GM21576 (cell line): Measurements from ENCODE around the gene SUPT3H.

Experiments
- ATAC-seq: cut with Tn5 transposase; IDR thresholded peaks from one replicate; pipeline ENCODE4 v1.9.1; 2021; ENCODE audit warnings: mild to moderate bottlenecking, moderate library complexity; ENCODE audit not compliant: unreplicated experiment

Gene SUPT3H

DNA sequence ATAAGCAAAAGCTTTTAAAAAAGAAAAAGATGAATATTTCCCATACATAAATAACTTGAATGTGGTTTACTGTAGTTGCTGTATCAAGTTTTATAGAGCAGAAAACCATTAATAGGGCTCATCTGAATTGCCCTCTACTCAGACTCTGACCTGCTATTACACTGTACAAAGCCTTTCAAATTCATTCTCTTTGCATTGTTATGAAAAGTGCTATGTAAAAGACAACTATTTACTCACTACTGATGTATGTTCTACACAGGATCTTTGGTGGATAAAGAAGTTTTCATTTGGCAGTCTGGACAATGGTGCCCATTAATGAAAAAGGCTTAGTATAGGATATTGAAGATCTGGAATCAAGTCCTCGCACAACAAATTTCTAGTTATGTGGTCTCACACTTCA, 248.7 kb downstream of the SUPT3H start:
- no peak for ATAC-seq

DNA sequence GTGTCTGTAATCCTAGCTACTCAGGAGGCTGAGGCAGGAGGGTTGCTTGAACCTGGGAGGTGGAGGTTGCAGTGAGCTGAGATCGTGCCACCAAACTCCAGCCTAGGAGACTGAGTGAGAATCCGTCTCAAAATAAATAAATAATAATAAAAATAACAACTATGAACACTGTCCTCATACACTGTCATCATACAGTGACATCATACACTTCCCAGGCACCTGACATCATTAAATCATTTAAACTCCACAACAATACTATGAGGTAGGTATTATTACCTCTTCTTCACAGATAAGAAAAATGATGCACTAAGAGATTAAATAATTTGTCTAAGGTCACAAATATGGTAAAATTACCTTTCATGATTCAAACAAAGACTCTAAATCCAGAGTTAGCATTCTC, 250.5 kb downstream of the SUPT3H start:
- ATAC-seq = no peak

DNA sequence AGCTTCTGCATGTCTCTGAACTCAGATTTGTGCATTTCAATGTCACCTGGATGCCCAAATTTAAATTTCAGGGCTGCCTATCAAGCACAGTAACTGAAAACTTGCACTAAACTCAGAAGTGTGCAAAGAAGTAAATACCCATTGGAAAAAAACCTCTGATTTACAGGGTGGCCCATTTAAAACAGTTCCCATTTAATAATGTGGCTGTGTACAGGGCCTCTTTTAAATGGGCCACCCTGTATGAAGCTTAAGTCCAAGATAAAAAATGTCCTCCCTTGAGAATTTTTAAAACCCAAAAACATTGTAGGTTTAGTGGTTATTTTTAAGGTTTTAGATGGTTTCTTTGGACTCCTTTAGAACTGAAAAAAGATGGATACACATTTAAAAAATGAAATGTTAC, 251.7 kb downstream of the SUPT3H start:
- no peak for ATAC-seq

DNA sequence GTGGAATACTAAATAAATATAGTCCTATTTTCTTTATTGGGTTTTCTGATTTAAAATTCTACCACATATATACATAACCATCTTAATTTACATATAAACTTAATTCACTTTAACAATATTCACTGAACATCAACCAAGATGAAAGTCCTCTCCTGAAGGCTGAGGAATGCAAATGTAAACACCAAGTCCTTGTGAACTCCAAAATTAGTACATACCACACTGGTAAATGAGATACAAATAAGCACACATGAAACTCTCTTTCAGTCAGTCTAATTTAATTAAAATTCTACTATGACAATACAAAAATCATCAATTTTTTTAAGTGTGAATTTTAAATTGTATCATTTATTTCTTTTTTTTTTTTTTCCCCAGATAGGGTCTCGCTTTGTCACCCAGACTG, 254.7 kb downstream of the SUPT3H start:
- no peak for ATAC-seq

DNA sequence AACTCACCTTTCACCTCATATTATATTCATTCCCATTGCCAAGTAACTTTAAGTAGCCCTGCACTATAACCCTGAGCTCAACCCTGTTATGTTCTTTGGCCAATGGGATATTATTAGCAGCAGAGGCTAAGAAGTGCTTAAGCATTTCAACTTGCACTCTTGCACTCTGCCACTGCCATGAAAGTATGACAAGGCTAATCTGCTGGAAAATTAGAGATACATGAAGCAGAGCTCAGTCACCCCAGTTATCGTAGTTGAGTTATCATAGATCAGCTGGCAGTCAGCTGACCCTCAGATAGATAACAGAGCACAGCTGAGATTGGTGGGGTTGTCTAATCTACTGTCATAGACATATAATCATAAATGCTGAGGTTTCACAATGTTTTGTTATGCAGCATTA, 259.0 kb downstream of the SUPT3H start:
- ATAC-seq = no peak

DNA sequence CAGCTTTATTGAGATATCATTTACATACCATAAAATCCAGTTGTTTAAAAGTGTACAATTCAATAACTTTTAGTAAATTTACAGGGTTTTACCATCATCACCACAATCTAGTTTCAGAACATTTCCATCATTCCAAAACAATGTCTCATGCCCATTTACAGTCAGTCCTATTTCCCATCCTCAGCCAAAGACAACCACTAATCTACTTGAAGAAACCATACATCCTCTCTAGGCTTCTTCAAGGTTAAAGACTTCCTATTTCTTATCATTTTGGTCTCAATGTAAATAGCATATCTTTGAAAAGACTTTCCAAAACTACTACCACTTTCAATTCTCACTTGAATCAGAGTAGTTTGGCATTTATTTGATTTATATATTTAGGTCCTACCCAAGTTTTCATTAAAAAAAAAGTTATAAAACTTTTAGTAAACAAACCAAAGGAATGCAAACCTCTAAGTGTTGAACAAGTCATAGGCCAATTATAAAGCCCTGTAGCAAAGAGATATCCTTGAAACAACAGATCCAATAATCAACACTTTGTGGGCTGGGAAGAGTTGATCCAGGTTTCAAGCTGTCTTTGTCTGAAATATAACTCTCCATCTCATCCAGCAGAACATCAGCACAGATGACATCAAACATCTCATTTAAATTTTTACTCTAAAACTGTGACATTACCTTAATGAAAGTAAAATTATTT, 260.9 kb downstream of the SUPT3H start:
- ATAC-seq = no peak

DNA sequence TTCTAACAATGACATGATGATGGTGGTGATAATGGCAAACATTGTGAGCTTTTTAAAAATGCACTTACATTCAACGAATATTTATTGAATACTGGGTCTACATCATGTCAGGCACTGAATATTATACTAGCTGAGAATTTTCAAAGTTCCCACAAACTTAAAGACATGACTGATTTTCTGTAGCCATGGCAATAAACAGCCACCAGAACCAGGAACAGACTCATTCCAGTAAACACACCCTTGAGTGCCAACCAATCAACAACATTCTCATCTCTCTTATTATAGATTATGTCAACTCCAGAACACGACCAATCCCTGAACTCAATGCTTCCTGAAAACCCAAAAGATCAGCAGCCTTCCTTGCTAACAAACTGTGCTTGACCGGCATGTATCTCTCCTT, 262.0 kb downstream of the SUPT3H start:
- ATAC-seq = no peak

DNA sequence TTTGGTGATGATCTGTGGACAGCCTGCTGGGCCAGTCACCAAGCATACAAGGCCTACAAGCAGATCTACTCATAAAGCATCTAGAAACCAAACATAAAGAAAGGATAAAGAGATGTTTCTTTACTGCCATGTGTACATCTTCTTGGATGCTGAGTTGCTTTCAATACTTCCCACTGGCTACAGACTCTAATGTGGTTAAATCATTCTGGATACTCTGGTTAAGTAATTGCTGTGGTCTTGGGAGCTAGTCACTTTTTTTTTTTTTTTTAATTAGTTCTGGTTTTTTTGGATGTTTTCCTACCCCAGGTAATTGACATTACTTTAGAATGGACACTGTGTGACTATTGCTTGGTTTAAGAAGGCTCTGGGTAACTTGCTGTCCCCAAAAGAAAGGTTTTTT, 265.0 kb downstream of the SUPT3H start:
- no peak for ATAC-seq

DNA sequence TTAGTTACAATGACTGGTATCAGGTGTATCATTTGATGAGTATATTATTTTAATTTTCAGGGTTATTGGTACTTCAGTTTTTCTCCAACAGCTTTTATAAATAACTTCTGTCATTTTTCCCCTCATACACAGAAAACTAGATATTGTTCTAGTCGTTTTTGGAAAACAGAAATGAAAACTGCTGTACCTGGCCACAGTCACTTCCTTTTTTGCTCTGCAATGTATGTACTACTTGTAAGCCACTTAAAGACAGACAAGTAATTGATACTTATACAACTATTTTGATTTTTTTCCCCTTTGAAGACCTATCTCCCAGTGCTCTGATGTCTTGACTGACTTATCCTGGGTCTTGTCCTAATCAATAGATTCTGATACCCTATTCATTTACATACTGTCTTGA, 268.2 kb downstream of the SUPT3H start:
- ATAC-seq = no peak

DNA sequence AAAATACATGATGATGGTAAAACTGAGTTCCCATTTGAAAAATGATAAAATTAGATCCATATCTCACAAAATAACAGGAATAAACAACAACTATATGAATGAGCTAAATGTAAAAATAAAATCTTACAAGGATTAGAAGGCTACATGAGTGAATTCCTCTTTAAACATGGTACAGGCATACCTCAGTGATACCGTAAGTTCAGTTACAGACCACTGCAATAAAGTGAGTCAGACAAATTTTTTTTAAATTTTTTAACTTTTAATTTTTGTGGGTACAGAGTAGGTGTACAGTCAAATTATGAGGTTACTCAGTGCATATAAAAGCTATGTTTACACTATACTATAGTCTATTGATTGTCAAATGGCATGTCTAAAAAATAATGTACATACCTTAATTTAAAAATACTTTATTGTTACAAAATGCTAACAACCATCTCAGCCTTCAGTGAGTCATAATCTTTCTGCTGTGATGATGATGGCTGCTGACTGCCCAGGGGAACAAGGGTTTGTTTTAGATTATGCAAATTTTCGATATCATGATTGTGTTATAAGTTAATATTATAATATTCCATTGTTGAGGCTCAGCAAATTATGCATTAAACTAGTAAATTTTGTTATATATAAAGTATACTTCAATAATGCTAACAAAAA, 272.4 kb downstream of the SUPT3H start:
- ATAC-seq = no peak

DNA sequence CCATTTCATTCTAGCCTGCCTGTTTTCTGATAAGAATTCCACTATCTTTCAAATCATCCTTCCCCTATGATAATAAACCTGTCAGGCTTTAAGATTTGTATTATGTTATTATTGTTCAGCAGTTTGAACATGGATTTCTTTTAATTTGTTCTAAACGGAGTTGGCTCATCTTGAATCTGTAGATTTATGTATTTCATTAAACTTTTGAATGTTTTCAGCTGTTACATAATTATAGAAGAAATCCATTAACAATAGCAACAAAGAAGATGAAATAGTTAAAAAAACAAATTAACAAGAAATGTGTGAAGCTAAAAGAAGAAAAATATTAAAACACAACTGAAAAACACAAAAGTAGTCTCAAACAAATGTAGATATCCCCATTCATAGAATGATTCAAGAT, 273.3 kb downstream of the SUPT3H start:
- no peak for ATAC-seq

DNA sequence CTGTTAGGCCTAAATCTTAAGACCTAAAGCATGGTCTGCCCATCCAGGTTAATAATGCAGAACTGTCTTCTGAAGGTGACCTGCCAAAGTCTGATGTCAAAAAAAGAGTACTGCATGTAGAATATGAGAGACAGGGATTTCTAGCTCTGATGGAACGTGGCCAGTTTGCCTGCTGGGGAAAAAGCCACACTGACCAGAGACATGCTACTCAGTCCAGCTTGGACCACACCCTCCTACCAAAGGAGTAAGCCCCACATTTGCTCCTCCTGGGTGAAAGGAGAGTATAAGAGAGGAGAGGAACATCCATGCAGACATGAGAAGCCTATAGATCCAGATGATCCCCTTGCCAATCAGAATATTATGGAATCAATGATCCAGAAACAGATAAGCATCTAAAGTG, 279.5 kb downstream of the SUPT3H start:
- ATAC-seq = no peak

DNA sequence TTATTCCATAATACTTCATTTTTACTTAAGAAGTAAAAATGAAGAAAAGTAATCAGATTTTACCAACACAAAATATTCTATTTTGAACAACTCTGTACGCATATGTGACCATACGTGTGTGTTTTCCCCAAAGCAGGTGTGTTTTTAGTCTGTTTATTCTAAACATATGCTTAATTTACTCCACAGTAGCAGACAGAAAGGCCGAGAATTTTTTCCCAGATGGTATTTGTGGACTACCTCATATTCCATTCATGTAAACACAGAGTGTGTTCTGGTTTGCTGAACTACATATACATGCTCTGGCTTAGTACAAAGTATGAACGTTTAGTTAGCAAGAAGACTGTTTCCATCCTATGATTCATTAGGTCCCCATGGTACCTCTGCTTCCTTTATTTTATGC, 282.9 kb downstream of the SUPT3H start:
- no peak for ATAC-seq

DNA sequence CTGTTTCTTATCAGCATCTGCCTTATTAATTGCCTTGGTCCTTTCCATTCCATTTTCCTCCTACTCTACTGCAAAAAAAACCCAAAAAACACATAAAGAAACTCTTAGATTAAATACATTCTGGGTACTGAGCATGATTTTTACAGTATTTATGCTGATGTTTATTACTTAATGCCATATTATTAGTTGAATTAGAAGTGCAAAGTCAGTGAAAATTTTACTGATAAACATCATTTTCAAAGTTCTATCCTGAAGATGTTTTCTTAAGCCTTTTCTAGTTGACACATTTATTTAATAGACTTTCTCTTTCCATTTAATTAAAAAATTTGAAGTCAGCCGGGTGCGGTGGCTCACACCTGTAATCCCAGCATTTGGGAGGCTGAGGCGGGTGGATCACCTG, 285.6 kb downstream of the SUPT3H start:
- no peak for ATAC-seq

DNA sequence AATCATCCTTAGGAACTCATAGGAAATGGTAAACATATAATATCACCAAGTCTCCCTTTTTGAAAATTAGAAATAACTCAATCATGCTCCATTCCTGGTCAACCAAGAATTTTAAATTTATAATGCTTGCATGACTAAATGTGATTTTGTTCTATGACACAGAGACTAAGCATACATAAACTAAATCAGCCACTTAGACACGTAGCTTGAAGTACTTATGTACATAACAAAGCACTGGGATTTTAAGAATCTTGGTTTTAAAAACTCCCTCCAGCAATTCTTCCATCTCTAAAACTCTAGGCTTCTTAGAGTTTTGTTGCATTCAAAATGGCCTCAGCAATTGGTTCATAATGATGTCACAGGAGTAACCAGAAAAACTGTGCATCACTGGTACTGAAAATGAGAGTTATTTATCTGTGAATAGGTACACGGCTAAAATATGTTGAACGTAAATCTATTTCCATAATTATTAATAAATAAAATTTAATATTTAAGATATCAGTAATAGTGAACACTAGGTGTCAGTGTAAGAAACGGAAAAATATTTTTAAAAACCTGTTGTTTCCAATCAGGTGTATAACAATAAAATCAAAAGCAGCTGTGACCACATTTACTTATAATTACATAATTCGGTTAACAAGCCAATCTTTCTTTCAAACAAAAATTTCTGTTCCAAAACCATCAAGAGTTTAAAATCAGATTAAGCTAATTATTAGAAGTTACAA, 291.2 kb downstream of the SUPT3H start:
- ATAC-seq = no peak

DNA sequence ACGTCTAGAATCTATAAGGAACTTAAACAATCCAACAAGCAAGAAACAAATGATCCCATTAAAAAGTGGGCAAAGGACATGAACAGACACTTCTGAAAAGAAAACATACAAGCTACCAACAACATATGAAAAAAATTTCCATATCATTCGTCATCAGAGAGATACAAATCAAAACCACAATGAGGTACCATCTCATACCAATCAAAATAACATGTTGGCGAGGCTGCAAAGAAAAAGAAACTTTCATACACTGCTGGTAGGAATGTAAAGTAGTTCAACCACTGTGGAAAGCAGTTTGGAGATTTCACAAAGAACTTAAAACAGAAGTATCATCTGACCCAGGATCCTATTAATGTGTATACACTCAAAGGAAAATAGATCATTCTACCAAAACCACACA, 293.5 kb downstream of the SUPT3H start:
- no peak for ATAC-seq

DNA sequence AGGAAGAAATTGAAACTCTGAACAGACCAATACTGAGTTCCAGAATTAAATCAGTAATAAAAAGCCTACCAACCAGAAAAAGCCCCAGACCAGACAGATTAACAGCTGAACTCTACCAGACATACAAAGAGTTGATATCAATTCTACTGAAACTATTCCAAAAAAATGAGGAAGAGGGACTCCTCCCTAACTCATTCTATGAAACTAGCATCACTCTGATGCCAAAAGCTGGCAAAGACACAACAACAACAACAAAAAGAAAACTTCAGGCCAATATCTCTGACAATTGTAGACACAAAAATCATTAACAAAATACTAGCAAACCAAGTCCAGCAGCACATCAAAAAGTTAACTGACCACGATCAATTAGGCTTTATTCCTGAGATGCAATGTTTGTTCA, 295.6 kb downstream of the SUPT3H start:
- no peak for ATAC-seq

DNA sequence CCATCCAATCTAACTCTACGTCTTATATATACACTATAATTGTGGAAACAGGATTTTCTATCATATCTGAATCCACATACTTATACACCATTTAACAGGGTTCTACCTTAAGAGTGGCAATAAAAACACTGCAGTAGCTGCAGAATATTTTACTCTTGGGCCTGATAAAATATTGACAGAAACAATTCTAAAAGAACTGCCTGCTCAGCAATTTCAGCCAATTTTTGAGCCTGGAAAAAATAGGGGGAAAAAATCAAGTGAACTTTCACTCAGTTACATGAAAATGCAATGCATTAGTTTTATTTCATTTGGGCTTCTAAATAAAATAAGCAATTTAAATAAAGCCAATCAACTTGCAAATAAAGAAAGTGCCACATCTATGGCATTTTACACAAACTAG, 296.1 kb downstream of the SUPT3H start:
- ATAC-seq = no peak

DNA sequence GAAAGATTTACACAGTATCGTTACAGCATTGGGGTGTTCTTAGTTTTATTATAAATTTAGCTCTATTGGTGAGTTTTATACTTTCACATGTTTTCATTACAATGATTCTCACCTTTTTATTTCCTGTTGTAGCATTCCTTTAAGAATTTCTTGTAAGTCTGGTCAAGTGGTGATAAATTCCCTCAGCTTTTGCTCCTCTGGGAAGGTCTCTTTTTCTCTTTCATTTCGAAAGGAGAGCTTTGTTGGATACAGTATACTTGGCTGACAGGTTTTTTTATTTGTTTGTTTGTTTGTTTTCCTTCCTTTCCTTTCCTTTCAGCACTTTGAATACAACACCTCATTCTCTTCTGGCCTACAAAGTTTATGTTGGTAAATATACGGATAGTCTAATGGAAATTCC, 299.3 kb downstream of the SUPT3H start:
- no peak for ATAC-seq

DNA sequence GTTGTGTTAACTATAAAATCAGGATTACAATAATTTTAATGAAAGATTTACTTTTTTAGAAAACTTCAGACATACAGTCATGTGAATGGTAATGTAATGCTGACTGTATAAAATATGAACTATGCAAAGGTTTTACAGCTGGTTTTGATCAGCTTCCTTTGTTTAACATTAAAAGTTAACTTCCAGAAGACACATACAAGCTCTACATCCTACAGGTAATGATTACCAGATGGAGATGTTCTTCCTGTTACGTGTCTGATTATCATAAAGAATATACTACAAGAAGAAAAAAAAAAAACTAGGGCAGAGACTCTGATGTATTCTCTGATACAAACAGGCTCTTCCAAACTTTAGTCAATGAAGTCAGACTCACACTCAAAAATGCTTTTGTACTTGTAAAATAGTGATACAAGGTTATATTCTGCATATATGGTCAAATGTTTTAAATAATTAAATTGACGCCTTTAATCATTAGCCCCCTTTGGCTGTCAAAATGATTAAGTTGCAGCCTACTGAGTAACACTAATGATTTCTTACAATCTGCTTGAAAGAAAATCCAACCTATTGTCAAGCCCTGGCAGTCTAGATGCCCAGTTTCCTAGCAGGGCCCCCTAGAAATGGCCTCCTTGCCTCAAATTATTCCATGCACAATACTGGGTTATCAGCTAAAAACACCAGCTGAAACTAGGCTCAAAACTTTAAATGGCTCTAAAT, 301.4 kb downstream of the SUPT3H start:
- ATAC-seq = no peak

DNA sequence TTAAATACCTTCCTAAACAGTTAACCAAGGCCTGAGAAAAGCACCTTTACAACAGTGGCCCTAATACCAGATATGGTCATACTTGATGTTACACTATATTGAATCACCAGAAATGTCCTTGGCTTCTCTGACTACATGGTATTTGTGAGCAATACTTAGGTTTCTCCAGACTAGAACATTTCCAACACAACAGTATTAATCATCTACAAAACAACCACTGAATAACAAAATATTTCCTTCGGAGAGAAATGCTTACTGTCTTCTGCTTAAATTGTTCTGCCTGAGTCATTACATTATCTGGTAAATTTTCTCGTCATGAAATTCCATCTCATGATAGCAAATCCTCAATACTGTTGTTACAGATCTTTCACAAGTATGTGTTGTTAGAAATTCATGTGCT, 302.5 kb downstream of the SUPT3H start:
- ATAC-seq = no peak

DNA sequence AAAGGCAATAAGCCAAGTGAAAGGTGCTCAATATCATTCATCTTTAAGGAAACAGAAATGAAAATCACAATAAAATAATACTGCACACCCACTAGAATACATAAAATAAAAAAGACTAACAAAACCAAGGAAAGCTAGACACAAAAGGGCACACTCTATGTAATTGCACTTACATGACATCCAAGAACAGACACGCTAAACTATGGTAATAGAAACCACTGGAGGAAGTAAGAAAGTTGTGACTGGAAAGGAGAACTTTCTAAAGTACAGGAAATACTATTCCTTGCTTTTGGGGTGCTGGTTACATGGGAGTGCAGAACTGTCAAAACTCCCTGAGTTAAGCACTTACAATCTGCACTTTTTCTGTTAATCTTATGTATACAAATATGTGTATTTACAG, 303.3 kb downstream of the SUPT3H start:
- no peak for ATAC-seq
